T-helper 1 cell (primary cell): ENCODE data around the gene MYH14.

Experiments
- DNase-seq, 5 donors: peaks; one replicate each; pipeline ENCODE4 v3.0.0-alpha.2; 2012 to 2020
- total RNA-seq, 4 donors: gene quantifications; one replicate each; lab custom pipeline; 2026; lab: John Stamatoyannopoulos, UW

The MYH14 gene
- total RNA-seq, result 0 to 0.12 (median 0) reads per million in 4 donors

DNA sequence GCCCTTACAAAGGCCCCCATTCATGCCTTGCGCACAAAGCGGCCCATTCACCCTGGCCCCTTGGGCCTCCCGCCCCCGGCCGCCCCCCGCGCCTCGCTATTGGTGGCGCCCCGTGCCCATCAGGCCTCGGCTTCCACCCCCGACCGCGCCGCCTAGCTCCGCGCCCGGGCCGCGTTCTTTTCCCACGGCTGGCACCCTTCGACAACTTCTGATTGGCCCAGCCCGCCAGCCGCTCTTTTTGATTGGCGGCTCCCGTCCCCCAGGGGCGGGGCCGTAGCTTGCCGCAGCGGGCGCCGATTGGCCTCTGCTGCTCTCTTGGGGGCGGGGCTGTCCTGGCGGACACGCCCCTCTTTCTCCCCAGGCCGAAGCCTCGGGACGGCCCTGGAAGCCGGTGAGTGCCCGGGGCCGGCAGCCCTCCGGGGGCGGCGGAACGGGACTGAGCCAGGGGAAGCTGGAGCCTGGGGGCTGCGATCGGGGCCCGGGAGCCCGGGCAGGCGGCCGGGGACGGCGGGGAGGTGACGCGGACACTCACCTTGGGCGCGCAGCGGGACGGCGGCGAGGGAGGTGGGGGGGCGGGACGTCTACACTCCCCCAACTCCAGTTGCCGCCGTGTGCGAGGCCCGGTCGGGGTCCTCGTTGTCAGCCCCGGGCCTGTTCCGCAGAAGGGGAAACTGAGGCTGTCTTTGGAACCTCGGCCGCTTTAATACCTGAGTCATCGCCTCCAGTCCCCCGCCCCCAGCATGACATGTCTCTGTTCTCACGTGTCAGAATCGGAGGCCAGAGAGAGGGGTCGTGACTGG, at the start of gene MYH14:
Gene MYH14, plus strand, starts transcription at position 342 of the 800 bp plus-strand sequence. CDS start 6,744 bp downstream, outside the sequence.
- DNase-seq, result no peak

DNA sequence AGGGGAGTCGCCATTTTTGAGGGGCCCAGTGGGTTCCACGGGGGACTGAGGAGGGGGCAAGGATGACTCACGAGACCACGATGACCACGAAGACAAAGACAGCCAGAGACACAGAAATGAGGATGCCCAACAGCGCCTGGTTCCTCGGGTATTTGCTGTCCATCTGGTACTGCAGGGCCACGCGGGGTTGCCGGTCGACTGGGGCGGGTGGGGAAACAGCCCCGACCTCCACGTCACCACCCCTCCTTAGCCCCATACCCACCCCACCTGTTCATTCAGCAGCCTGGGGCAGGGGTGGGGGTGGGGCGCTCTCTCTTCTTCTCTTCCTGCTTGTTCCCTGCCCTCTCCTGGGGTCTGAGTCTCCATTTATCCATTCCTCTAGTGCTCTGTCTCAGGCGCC, 48.9 kb upstream of the MYH14 start:
- no peak for DNase-seq

DNA sequence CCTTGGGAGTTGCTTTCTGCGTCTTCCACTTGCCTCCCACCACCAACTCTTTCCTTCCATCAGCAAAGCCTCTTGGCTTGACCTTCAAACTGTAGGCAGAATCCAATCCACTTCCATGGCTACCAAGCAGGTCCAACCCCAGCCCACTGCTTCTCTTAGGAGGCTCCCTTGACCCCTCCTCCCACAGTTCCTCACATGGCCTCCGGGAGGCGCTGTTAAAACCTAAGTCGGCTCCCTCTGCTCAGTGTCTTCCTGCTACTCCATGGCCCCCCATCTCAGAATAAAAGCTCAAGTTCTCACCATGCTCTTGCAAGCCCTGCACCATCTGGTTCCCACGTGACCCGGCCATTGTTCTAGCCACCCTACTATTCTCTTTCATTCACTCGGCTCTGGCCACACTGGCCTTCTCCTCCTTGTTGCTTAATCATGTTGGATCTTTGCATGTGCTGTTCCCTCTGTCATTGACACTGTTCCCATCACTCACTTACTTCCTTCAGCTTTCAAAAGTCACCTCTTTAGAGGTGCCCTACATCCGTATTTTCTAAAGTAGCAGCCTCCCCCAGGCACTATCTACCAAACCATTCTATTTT, 47.8 kb upstream of the MYH14 start:
- no peak for DNase-seq

DNA sequence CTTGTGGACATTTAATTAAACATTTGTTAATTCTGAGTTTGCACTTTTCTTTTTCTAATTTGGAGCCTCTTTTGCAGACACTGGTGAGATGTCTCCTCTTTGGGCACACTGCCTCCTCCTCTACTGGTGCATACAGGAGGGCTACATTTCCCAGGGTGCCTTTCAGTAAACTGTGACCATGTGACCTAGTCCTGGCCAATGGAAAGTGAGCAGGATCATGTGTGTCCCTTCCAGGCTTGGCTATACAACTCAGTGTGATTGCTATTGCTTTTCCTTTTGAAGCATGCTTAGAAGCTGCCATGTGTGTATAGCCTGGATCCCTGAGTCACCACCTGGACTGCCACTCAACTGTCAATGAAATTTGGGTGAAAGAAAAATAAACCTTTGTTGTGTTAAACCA, 44.8 kb upstream of the MYH14 start:
- DNase-seq, result no peak

DNA sequence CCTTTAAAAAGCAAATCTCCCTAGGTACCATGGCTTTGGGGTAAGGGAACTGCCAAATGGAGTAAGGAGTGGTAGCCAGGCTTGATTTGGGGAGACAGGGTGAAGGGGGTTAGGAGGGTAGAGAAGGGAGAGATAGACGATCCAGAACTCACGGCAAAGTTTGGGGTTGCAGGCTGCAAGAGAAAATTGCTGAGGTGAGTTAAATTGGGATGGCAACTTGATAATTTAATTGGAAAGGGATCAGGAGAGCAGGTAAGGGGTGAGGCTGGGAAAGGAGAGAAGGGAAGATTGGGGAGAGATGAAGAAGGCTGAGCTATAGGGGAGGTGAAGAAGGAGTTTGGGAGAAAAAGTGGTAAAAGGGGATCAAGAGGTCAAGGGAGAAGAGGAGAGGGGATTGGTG, 44.3 kb upstream of the MYH14 start:
- DNase-seq, result no peak

DNA sequence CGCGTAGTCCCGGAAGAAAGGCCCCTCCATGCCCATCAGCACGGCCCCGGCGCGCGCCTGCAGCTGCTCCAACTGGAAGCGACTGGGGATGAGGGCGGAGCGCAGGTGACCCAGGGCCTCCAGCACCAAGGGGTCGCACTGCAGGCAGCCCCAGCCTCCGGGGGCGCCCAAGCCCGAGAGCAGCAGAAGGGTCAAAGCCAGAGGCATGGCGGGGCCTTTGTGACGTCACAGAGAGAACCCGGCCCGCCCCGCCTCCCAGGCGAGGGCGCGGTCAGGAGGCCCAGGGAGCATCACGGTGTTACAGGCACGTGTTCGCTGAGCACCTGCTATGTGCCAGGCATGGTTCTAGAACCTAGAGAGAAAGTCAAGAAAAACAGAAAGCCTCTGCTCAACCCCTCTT, 40.4 kb upstream of the MYH14 start, which contains the start of gene IZUMO2:
Gene IZUMO2, minus strand, starts transcription at position 294 of the 400 bp plus-strand sequence. Its CDS starts 87 bp downstream, at position 207.
- no peak for DNase-seq

DNA sequence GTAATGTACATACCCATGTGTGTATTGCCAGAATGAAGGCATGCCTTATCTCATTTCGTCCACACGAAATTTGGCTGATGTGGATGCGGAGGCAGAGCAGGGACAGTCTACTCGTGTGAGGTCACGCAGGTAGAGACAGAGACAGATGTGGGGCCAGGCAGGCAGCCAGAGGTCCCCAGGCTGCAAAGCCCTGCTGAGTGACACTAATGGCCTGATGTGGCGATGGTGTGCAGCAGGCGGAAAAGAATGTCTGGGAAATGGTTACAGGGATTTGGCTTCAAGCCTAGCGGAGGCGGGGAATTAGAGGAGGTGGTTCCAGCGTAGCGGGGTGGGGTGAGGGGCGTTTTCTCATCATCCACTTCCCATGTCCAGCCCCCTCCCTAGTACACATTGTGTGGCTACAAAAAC, 36.1 kb upstream of the MYH14 start:
- DNase-seq, result no peak

DNA sequence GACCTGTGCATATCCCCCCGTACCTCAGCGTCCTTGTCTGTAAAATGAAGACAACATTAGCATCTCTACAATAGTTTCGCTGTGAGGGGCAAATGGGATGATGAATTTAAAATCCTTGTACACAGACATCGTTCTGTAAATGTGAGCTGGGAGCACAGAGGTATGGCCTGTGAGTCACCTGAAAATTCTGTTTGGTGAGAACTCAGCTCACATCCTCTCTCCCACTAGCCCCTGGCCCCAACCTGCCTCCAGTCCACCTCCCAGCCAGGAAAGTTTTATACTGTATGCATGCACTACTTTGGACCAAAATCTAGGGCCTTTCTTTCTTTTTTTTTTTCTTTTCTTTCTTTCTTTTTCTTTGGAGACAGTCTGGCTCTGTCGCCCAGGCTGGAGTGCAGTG, 31.7 kb upstream of the MYH14 start:
- DNase-seq, result no peak

DNA sequence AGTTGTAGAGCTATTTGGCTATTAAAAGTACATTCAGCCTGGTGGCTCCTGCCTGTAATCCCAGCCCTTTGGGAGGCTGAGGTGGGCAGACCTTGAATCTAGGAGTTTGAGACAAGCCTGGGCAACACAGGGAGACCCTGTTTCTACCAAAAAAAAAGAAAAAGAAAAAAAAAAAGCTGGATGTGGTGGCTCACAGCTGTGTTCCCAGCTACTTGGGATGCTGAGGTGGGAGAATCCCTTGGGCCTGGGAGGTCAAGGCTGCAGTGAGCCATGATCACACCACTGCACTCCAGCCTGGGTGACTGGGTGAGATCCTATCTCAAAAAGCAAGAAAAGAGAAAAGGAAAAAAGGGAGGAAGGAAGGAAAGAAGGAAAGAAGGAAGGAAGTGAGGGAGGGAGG, 30.7 kb upstream of the MYH14 start:
- DNase-seq, result no peak

DNA sequence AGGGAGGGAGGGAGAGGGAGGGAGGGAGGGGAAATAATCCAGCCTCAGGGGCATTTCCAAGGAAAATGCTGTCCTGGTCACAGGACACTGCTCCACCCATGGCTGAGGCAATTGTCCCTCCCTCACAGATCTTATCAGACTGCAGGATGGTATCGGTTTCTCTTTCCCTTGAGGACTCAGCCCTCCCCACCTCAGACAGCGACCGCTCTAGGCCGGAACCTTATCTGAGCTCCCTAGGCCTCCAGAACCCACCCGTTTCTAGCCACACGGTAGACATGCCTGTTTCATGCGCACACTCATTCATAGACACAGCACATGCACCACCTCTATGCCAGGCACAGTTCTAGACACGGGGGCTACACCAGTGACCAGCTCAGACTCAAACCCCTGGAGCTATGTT, 30.3 kb upstream of the MYH14 start:
- DNase-seq, result peak in 1 of 5 donors; percentile 31

DNA sequence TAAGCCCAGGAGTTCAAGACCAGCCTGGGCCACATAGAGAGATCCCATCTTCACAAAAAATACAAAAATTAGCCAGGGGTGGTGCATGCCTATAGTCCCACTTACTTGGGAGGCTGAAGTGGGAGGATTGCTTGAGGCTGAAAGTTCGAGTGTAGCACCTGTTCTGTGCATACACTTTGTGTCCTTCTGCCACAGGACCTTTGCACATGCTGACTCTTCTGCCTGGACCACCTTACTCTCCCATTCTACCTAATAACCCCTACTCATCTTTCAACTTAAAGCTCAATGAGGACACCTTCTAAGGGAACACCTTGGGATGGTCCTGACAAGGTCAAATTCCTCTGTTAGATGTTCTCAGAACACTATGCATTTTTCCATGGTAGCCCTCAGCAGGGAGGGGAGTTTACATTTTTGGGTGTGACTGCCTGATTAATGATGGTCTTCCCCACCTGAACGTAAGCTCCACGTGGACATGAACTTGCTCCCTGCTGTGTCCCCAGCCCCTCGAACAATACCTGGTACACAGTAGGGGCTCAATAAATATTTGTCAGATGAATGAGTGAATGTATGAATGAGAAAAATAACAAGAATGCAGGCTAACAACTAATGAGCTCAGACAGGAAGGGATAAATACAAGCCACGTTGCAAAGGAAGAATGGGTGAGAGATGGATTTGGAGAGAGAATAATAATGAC, 29.2 kb upstream of the MYH14 start:
- DNase-seq, result no peak

DNA sequence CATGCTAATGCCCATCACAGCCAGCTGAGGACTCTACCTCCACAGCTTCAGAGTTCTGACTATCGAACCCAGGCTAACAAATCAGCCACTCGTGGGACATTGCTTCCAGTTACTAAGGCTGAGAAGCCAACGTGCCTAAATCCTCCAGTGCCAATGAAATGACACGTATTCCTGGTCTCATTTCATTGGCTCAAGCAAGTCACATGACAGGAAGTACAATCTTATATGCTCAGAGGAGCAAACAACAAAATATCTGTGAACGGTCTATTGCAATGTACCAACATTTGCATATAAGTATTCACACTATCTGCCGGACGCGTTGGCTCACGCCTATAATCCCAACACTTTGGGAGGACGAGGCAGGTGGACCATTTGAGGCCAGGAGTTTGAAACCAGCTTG, 27.5 kb upstream of the MYH14 start:
- DNase-seq, result no peak

DNA sequence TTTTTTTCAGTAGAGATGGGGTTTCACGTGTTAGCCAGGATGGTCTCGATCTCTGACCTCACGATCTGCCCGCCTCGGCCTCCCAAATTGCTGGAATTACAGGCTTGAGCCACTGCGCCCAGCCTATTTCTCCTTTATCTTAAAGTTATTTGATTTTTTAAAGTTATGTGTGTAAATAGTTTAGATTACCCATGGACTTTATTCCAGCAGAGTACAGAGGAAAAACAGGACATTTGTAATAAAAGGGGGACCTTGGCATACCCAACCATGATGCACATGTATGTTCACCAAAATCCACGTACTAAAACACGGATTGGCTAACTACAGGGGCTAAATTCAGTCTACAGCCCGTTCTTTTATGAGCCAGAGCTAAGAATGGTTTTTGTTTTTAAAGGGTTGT, 26.6 kb upstream of the MYH14 start:
- no peak for DNase-seq

DNA sequence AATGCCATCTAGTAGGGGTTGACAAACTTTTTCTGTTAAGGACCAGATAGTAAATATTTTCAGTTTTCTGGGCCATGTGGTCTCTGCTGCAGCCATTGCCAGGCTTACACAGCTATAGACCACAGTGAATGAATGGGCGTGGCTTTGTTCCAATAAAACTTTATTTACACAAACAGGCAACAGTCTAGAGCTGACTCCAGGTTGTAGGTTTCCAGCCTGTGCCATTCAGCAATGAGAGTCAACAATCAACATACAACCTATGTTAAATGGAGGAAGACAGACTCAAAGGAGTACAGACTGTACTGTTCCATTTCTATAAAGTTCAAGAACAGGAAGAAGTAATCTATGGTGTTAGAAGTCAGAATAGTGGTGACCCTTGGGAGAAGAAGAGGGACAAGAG, 25.1 kb upstream of the MYH14 start:
- no peak for DNase-seq

DNA sequence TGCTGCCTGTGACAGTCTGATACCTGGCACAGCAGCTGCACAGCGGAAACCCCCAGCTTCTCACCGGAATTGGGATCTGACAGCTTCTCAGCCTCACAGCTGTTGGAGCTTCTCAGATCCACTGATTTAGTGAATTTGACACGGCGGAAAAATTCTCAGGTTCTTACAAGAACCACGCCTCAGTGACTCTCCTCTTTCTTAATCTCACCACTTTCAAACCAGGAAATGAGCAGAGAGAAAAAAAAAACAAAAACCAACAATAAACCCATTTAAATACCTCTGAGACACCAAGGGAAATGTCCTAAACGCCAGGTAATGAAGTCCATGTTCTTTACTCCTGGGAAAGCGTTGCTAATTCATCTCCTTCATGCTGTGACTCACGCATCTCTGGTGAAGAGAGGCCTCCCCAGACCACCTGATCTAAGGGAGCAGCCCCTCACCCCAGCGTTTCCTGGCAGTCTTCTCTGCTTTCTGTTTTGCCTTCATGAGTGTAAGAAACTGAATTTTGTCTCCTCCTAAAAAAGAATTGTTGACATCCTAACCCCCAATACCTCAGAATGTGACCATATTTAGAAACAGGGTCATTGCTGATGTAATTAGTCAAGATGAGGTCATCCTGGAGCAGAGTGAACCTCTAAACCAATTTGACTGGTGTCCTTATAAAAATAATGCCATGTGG, 24.4 kb upstream of the MYH14 start:
- DNase-seq, result no peak

DNA sequence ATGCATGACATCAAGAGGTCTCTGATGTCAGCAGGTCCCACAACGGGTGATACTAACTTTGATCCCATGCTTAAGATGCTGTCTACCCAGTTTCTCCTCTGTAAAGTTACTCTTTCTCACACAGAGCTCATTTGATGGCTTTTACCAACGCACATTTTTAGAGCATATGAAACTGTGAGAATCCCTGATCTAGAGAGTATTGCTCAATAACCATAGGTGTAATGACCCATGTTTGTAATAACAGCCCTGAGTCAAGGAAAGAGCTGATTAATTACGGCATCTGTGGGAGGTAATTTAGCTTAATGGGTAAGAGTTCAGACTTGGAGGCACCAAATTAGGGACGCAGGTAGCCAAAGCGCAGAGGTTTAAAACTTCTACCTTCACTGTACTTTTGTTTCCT, 22.3 kb upstream of the MYH14 start:
- no peak for DNase-seq

DNA sequence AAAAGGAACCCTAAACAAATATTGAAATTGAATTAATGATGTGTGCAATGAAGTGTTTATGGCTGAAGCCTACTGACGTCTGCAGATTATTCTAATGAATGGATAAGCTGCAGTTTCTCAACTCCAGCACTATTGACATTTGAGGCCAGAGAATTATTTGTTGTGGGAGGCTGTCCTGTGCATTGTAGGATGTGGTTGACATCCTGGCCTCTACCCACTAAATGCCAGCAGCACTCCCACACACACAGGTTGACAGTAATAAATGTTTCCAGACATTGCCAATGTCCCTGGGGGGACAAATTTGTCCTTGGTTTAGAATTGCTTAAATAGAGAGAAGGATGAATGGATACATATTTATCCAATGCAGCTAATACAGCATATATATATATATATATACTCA, 19.2 kb upstream of the MYH14 start:
- DNase-seq, result no peak

DNA sequence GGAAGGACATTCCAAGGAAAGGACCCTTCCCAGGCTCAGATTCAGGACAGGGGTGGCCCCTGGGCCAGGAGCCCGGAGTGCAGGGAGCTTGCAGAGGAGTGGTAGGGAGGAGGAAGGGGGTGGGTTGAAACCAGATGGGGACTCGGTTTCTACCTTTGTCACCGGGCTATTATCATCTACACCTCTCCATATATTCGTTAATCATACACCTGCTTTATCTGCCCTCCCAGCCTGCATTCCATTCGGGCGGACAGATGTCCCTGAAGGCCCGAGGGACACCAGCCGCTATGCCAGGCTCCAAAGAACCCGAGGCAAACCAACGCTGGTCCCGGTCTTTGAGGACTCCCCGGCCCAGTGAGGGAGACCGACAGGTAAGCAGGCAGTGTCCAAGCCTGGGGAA, 15.5 kb upstream of the MYH14 start:
- DNase-seq, result no peak

DNA sequence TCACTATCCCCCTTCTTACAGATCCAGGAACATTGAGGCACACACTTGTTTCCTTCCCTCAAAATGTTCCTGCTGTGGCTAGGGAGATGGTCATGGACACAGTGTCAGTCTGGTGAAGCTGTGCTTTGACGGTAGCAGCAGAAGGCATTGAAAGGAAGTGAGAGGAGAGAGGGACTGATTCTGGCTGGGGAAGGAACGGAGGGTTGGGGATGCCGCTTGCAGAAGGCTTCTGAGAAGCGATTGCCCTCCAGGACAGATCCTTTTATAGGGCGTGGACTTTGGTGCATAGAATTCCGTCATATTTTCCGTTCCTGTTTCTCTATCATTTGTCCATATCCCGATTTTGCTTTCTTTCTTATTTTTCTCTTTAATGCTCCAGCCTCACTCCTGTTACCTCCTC, 14.1 kb upstream of the MYH14 start:
- no peak for DNase-seq

DNA sequence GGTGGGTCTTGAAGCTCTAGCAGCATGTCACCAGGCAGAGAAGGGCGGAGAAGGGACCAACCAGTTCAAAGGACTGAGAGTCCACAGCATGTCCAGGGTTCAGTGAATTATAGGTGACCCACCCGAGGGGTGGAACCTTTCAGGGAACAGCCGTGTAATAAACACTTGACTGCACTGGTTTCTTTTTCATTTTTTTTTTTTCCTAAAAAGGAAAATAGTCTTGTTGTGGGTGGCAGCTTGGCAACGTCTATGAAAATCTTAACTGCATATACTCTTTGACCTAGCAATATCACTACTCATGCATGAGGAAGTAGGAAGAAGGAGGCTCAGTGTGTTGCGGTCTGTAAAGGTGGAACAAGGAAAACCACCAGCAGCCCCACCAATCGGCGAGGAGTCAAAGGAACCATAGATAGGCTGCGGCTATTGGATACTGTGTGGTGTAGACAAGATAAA, 13.0 kb upstream of the MYH14 start:
- DNase-seq, result no peak

DNA sequence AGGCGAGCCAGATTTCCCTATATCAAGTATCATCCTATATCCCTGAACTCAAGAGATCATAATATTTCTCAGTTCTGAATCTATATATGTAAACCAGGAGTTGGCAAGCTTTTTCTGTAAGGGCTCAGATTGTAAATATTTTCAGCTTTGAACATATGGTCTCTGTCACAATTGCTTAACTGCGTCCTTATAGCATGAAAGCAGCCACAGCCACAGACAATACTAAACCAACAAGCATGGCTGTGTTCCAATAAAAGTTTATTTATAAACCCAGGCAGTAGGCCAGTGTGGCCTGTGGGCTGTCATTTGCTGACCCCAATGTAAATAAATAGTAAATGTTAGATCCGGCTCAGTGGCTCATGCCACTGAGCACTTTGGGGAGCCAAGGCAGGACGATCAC, 12.2 kb upstream of the MYH14 start:
- DNase-seq, result no peak

DNA sequence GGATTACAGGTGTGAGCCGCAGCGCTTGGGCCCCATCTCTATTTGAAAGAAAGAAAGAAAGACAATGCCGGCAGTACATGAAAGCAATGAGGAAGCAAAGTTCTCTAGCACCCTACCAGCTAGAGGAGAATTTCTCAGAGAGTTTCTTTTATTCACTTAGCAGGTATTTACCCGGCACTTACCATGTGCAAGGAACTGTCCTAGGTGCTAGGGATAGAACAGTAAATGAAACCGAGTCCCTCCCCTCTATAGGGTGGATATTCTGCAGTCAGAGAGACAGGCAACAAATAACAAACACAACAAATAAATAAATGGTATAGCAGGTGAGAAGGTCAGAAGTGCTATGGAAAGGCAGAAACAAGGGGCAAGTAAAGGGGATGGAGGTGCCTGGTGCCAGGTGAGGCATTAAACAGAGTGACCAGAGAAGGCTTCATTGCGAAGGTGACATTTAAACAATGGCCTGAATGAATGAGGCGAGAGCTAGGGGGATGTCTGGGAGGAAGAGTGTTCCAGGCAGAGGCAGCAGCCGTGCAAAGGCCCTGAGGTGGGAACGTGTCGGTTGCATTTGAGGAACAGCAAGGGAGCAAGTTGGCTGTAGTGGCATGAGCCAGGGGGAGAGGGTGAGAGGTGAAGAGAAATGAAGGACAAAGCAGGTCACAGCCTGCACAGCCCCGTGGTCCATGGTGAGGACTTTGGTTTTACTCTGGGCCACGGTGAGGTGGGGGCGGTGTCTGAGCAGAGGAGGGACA, 10.8 kb upstream of the MYH14 start:
- DNase-seq, result no peak
